Lung (tissue), 12 donors: Measurements from ENCODE around the gene PRDM1. TPM values are rescaled to one million over a fixed set of nuclear protein-coding genes. Genes with fewer than 3 reads are reported as not detected.

Experiments used
- ATAC-seq: fragments of 200-7000 bp; cut with Tn5 transposase; one replicate; pipeline ENCODE4 v1.9.1; 2020; ENCODE audit warnings: moderate number of reproducible peaks; ENCODE audit not compliant: insufficient read depth, low FRiP score
- DNase-seq, 3 donors: peaks; one replicate each; pipeline ENCODE4 v3.0.0-alpha.2; 2013 to 2017
- H3K27ac ChIP-seq, 2 donors: one replicate each; pipeline ENCODE4 v1.5.1; 2013; ENCODE audit warnings: mild to moderate bottlenecking in 2 of 2, moderate library complexity in 2 of 2, control low read depth in 1 of 2, inconsistent platforms in 1 of 2, low read depth in 1 of 2, low read length in 1 of 2
- H3K27me3 ChIP-seq, 3 donors: one replicate each; pipeline ENCODE4 v1.5.1; 2013; ENCODE audit warnings: low read length in 2 of 3; ENCODE audit not compliant: control insufficient read depth in 3 of 3, insufficient read depth in 3 of 3
- H3K36me3 ChIP-seq, 4 donors: one replicate each; pipeline ENCODE4 v1.5.1; 2013; ENCODE audit warnings: low read length in 4 of 4, mild to moderate bottlenecking in 1 of 4, moderate library complexity in 1 of 4; ENCODE audit not compliant: control insufficient read depth in 4 of 4, insufficient read depth in 4 of 4
- H3K4me1 ChIP-seq, 5 donors: one replicate each; pipeline ENCODE4 v1.5.1; 2013; ENCODE audit warnings: low read length in 5 of 5, mild to moderate bottlenecking in 2 of 5, moderate library complexity in 1 of 5; ENCODE audit not compliant: control insufficient read depth in 5 of 5, insufficient read depth in 5 of 5
- H3K4me3 ChIP-seq: one replicate; pipeline ENCODE4 v1.5.1; 2013; ENCODE audit warnings: mild to moderate bottlenecking, control low read depth, moderate library complexity
- H3K9ac ChIP-seq, 2 donors: one replicate each; pipeline ENCODE4 v1.5.1; 2013; ENCODE audit warnings: low read length in 2 of 2, control low read depth in 1 of 2; ENCODE audit not compliant: insufficient read depth in 1 of 2
- H3K9me3 ChIP-seq, 4 donors: one replicate each; pipeline ENCODE4 v1.5.1; 2013; ENCODE audit warnings: low read length in 3 of 4, mild to moderate bottlenecking in 1 of 4, moderate library complexity in 1 of 4; ENCODE audit not compliant: control insufficient read depth in 4 of 4, insufficient read depth in 3 of 4
- WGBS, 2 donors: extraction: QIAGEN DNeasy Blood & Tissue Kit; methylation state at CpG; one replicate each; pipeline ENCODE4 v1.1.7; 2013; 5-methylcytosine and 5-hydroxymethylcytosine counted together
- polyA plus RNA-seq, 2 donors: library from polyadenylated mRNA; stranded (reverse); fragments of 200-250 nt; gene quantifications; one replicate each; pipeline ENCODE4 v1.2.1, GENCODE V29; 2013
- total RNA-seq, 2 donors: library from RNA; depleted of rRNA in 1 of 2; stranded (reverse); fragments of >200 nt in 1 of 2; gene quantifications; one replicate each; pipeline ENCODE4 v1.2.1, GENCODE V29; 2014 to 2021
- TF ChIP-seq, protein P1 (sequence below): IDR thresholded peaks from 2 replicates; pipeline ENCODE4 v1.5.1; 2012; ENCODE audit warnings: mild to moderate bottlenecking; ENCODE audit errors: control extremely low read depth, extremely low read depth
- donor health status: control.
- donor health status: control.
- donor health status: Bipolar disorder and iron deficiency.
- donor health status: healthy.
- donor health status: DM: yes; HTN: yes; CAD: no.

Gene PRDM1
- total and polyA plus RNA-seq, 4 donors = 2.3 to 12.4 (median 8.8) TPM

DNA sequence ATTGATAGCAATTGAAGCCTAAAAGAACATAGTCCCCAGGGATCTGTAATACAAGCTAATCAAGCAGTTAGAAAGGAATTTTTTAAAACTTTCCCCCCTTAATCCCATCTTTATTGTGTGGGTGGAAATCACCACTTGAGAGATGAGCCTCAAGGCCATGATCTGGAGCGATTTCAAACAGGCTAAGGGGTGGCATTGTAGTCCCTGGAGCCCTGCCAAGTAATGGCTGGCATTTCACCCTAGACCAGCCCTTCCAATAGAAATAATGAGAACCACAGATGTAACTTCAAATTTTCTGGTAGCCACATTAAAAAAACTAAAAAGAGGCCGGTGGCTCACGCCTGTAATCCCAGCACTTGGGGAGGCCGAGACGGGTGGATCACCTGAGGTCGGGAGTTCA, 46.9 kb downstream of the PRDM1 start:
- 95% methylated on average over 6 of the region's 6 CpGs for WGBS, 2 donors

DNA sequence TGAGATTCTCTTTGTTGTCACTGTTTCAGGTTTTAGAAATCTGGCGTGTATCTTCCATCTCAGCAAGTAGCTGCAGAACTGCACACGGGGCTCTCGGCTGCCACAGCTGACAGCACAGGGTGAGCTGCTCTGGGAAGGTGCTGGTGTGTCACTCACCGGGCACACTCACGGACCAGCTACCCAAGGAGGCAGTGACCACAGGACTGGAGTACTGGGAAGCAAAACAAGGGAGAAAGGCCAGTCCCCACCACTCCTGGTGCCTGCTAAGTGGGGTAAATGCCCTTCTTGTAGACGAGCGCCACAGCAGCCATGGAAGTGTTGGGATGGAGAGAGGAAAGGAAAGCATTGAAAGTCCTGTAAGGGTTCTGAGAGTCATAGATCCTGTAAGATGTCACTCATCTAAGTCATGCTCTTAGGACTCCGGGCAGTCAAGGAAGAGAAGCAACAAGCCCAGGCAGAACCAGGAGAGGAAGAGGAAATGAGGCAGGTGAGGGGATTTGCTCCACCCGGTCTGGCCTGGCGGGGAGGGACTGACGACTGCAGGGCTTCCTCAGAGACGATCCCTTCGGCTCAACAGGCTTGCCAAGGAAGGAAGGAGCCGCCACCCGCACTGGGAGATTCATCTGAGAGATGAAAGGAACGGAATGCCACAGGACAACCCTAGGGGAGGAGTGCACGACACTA, 48.1 kb downstream of the PRDM1 start:
- Histone ChIP-seq H3K9ac (no peak overlapping the region), H3K36me3 (no peaks in the 10 kb centered on the region), H3K4me3 (no peak overlapping the region), H3K27me3 (no peaks in the 10 kb centered on the region), H3K4me1 (no peaks in the 10 kb centered on the region), H3K27ac (no peak overlapping the region), H3K9me3 (peaks cover 0 to 3% (median 0%) of the 10 kb centered on the region in 4 donors)
- WGBS, 2 donors = 75 to 80% methylated on average over 17 of the region's 17 CpGs
- no peak for ATAC-seq
- no peak for DNase-seq
- TF ChIP-seq, protein P1, sequence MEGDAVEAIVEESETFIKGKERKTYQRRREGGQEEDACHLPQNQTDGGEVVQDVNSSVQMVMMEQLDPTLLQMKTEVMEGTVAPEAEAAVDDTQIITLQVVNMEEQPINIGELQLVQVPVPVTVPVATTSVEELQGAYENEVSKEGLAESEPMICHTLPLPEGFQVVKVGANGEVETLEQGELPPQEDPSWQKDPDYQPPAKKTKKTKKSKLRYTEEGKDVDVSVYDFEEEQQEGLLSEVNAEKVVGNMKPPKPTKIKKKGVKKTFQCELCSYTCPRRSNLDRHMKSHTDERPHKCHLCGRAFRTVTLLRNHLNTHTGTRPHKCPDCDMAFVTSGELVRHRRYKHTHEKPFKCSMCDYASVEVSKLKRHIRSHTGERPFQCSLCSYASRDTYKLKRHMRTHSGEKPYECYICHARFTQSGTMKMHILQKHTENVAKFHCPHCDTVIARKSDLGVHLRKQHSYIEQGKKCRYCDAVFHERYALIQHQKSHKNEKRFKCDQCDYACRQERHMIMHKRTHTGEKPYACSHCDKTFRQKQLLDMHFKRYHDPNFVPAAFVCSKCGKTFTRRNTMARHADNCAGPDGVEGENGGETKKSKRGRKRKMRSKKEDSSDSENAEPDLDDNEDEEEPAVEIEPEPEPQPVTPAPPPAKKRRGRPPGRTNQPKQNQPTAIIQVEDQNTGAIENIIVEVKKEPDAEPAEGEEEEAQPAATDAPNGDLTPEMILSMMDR = no peak

More for the DNA sequence above, 46.9 kb downstream of the PRDM1 start:
- no peaks in the 10 kb centered on the region for H3K4me1 ChIP-seq
- no peaks in the 10 kb centered on the region for H3K36me3 ChIP-seq
- TF ChIP-seq, protein P1 = no peak
- ATAC-seq (no peak), DNase-seq (no peak)
- no peaks in the 10 kb centered on the region for H3K27me3 ChIP-seq
- H3K27ac ChIP-seq = no peak overlapping the region
- H3K9ac ChIP-seq = no peak overlapping the region
- no peak overlapping the region for H3K4me3 ChIP-seq
- H3K9me3 ChIP-seq = peaks cover 0 to 3% (median 0%) of the 10 kb centered on the region in 4 donors

DNA sequence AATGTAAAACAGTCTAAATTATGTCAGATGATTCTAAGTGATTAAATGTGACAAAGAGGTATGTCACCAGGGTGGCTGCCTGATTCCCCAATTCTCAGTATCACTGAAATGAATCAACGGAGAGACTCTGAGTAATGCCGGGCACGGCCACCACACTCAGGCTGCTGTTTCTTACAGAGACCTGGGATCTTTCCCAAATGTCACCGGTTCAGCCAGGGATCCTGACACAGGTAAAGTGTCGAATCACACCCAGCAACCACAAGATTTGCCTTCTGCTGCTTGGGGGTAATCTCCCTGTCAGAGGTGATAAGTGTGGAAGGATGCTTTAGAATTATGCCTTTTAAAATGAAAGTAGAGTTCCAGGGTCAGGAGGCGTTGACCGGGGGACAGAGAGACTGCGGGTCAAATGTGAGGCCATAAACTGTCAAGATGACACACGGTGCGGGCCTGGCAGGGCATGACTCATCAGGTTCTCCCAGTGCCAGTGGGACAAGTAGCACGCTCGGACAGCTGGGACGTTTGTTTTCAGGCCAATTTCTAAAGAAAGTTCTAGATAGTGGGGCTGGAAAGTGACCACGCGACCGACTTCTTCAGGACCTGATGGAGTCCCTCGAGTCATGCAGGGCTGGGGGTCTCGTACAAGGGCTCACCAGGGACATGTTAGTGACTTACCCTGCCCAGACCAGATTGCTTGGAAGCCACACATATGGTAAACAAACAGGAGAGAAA, 48.9 kb downstream of the PRDM1 start:
- ATAC-seq = no peak
- Histone ChIP-seq H3K27ac (no peak overlapping the region), H3K36me3 (no peaks in the 10 kb centered on the region), H3K27me3 (no peaks in the 10 kb centered on the region), H3K4me3 (no peak overlapping the region), H3K9me3 (peaks cover 0 to 3% (median 0%) of the 10 kb centered on the region in 4 donors), H3K9ac (no peak overlapping the region), H3K4me1 (no peaks in the 10 kb centered on the region)
- 82 to 91% methylated on average over 18 of the region's 18 CpGs for WGBS, 2 donors
- no peak for DNase-seq
- TF ChIP-seq, protein P1 = no peak
